ENCODE results near the gene CCNG2. TPM values are rescaled to one million over a fixed set of nuclear protein-coding genes. Genes with fewer than 3 reads are reported as not detected.

Gene CCNG2
- total RNA-seq, 1 donor from 2014 or later, result 27.8 TPM

DNA sequence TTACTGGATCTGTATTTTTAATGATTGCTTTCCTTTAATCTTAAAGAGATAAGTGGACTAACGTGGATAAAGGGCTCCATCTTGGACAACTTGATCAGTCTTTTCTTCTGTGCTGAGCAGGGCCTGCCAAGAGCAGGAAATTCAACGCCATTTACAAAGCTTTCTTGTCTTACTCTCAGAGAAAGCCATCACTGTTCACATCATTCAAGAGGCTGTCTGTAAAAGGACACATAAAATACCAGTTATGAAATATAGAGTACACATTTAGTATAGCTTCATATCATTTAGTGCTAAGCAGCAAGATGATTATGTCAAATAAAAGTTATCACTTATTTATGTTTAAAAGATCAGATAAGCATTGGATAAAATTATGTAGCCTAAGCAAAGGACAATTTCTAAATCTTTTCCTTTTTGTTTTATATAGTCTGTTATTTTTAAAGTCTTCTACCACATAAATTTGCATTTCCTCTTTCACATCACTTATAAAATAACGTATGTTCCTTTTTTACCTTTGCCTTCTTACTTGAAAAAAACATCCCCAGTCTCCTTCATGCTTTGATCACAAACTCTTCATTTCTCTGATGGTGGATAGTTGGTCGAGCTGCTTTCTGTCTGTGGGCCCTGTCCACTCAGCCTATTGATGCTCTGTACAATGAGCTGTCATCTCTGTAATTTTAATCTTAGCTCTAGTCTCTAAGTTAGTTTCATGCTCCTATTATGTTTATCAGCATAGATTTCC lies 2.1 kb upstream of the CCNG2 start:
- Histone ChIP-seq H3K4me1 (peaks cover 0 to 7% of the 10 kb centered on the region in 2 donors), H3K27me3 (no peaks in the 10 kb centered on the region), H3K9me3 (no peaks in the 10 kb centered on the region), H3K36me3 (no peaks in the 10 kb centered on the region), H3K27ac (no peak overlapping the region), H3K4me3 (no peak overlapping the region)
- TF ChIP-seq, protein P1, sequence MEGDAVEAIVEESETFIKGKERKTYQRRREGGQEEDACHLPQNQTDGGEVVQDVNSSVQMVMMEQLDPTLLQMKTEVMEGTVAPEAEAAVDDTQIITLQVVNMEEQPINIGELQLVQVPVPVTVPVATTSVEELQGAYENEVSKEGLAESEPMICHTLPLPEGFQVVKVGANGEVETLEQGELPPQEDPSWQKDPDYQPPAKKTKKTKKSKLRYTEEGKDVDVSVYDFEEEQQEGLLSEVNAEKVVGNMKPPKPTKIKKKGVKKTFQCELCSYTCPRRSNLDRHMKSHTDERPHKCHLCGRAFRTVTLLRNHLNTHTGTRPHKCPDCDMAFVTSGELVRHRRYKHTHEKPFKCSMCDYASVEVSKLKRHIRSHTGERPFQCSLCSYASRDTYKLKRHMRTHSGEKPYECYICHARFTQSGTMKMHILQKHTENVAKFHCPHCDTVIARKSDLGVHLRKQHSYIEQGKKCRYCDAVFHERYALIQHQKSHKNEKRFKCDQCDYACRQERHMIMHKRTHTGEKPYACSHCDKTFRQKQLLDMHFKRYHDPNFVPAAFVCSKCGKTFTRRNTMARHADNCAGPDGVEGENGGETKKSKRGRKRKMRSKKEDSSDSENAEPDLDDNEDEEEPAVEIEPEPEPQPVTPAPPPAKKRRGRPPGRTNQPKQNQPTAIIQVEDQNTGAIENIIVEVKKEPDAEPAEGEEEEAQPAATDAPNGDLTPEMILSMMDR (IDR thresholded peaks at IDR 0.05), result no peak
- intact Hi-C loops (cut with DNase I), result loop anchor here (5.0 kb wide), 2 partner anchors 398 to 943 kb away; partner anchors contain the start of gene SCARB2
- DNase-seq (ENCODE audit: low spot score in 2 of 2), result no peak

DNA sequence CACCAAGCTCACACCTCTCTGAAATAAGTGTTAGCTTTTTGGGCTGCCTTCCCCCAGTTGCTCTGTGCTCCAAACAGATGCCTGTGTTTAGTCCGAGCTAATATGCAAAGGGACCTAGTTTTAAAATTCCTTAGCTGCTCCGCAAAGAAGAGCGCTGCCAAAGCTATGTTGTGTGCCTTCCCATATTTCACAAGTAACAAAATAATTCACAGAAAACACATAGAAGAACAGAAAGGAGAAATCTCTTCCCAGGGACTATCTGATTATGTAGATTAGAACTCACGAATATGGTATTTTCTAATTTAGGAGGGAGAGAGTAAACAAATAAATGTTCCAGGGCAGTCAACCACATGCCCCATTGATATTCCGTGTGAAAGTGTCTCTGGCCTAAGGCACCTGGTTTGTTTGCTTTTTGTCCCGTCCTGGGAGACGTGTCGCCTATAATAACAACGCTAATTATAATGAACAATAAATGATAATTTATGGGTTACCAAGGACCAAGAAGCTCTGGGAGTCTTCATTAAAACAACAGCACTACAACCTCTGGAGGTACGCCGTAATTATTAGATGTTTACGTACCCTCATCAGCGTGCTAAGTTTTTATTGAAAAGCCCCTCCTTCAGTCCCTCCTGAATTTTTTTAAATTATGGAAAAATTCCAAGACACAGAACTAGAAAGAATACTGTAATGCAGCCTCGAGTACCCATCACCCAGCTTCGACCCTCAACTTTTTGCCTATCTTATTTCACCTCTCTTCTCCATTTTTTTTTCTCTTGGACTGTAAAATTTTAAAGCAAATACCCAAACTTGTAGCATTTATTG lies 1.2 kb upstream of the CCNG2 start:
- TF ChIP-seq, protein P1 (IDR thresholded peaks at IDR 0.05), result no peak
- intact Hi-C loops (cut with DNase I), result loop anchor here (1.0 to 5.0 kb wide), 6 partner anchors 51 to 944 kb away; partner anchors contain the start of gene SCARB2
- Histone ChIP-seq H3K27ac (peak overlapping the region in 1 of 2 donors; percentile 43), H3K36me3 (peaks cover 4% of the 10 kb centered on the region in 2 donors), H3K27me3 (no peaks in the 10 kb centered on the region), H3K4me1 (peaks cover 0 to 7% of the 10 kb centered on the region in 2 donors), H3K9me3 (no peaks in the 10 kb centered on the region), H3K4me3 (peak overlapping the region; percentile 96 to 98)
- DNase-seq (ENCODE audit: low spot score in 2 of 2), result no peak

DNA sequence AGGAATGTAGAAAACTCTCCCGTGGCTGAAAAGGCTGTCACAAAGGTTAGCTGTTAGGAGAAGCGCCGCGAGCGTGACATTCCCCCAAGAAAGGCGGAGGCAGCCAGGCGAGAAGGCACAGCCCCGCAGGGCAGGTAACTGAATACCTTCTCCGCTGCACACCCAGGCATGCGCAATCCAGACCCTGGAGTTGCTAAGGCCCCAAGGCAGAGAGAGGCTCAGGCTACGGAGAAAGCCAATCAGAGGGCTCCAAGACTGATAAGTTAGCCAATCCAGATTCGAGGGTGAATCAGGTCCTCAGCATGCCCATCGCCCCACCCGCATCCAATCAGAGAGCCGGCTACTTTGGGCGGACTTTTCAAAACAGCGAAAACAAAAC lies 485 bp upstream of the CCNG2 start:
- peak; percentile 93 to 99 for DNase-seq (ENCODE audit: low spot score in 2 of 2)
- H3K4me3 ChIP-seq, result peak overlapping the region; percentile 96 to 98
- H3K27me3 ChIP-seq, result no peaks in the 10 kb centered on the region
- peaks cover 0 to 7% of the 10 kb centered on the region in 2 donors for H3K4me1 ChIP-seq
- intact Hi-C loops (cut with DNase I), result loop anchor here (1.0 to 5.0 kb wide), 6 partner anchors 52 to 944 kb away; partner anchors contain the start of gene SCARB2
- H3K9me3 ChIP-seq, result no peaks in the 10 kb centered on the region
- TF ChIP-seq, protein P1 (IDR thresholded peaks at IDR 0.05), result no peak
- peak overlapping the region; percentile 92 to 97 for H3K27ac ChIP-seq
- H3K36me3 ChIP-seq, result peaks cover 10 to 11% of the 10 kb centered on the region in 2 donors

DNA sequence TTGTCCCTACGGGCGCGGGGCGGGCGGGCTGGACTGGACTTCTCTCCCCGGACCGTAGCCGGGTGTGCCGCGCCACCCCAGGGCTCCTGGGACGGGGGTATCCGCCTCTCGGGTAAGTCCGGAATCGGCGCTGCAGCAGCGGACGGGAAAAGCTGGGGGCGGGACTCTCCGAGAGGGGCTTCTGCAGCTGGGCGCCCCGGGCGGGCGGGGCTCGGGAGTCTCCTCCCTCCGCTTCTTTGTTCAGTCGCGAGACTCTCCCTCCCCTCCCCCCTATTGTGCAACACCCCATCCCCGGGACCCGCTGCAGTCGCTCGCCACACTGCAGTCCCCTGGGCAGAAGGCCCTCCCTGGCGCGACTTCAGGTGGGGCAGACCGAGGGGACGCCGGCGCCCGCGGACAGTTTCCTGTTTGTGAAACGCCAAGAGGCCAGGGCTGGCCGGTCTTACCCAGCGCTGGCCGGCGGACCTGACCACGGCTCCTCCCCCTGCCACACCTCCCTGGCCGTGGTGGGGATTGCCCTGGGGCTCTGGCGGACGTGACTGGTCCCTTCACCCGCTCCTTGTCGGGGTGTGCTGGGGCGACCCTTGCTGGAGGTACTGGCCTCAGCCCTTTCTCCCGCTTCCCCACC lies 966 bp downstream of the CCNG2 start:
- Histone ChIP-seq H3K36me3 (peaks cover 24 to 25% of the 10 kb centered on the region in 2 donors), H3K9me3 (no peaks in the 10 kb centered on the region), H3K27me3 (no peaks in the 10 kb centered on the region), H3K27ac (peak overlapping the region; percentile 92 to 97), H3K4me3 (peak overlapping the region; percentile 96 to 98), H3K4me1 (peaks cover 0 to 7% of the 10 kb centered on the region in 2 donors)
- intact Hi-C loops (cut with DNase I), result loop anchor here (2.0 to 5.0 kb wide), 4 partner anchors 53 to 946 kb away; partner anchors contain the start of gene SCARB2
- peak; percentile 59 to 93 for DNase-seq (ENCODE audit: low spot score in 2 of 2)
- TF ChIP-seq, protein P1 (IDR thresholded peaks at IDR 0.05), result peak in 1 of 3 experiments; percentile 8

DNA sequence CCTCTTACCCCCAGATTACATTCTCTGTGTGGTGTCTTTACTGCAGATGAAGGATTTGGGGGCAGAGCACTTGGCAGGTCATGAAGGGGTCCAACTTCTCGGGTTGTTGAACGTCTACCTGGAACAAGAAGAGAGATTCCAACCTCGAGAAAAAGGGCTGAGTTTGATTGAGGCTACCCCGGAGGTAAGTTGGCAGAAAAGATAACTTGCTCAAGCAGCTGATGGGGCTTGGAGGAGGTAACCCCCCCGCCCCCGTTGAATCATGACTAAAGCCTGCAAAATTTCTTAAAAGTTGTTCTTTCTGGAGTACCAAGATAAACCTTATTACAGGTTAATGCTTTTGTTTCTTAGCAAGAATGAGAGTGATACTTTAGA lies 1.5 kb downstream of the CCNG2 start:
- intact Hi-C loops (cut with DNase I), result loop anchor here (5.0 kb wide), 2 partner anchors 401 to 946 kb away; partner anchors contain the start of gene SCARB2
- H3K36me3 ChIP-seq, result peaks cover 26 to 27% of the 10 kb centered on the region in 2 donors
- H3K4me3 ChIP-seq, result peak overlapping the region; percentile 96 to 98
- H3K27me3 ChIP-seq, result no peaks in the 10 kb centered on the region
- peak in 1 of 2 donors; percentile 67 for DNase-seq (ENCODE audit: low spot score in 2 of 2)
- peak overlapping the region; percentile 92 to 97 for H3K27ac ChIP-seq
- no peaks in the 10 kb centered on the region for H3K9me3 ChIP-seq
- peaks cover 0 to 7% of the 10 kb centered on the region in 2 donors for H3K4me1 ChIP-seq
- TF ChIP-seq, protein P1 (IDR thresholded peaks at IDR 0.05), result no peak

Measured in ascending aorta (tissue), 2 donors.